Pons (tissue), 1 donor: ENCODE results near the gene SMLR1.

Experiments
- DNase-seq: peaks from one replicate; pipeline ENCODE4 v3.0.0-alpha.2; 2016; ENCODE audit warnings: low spot score

Gene SMLR1

DNA sequence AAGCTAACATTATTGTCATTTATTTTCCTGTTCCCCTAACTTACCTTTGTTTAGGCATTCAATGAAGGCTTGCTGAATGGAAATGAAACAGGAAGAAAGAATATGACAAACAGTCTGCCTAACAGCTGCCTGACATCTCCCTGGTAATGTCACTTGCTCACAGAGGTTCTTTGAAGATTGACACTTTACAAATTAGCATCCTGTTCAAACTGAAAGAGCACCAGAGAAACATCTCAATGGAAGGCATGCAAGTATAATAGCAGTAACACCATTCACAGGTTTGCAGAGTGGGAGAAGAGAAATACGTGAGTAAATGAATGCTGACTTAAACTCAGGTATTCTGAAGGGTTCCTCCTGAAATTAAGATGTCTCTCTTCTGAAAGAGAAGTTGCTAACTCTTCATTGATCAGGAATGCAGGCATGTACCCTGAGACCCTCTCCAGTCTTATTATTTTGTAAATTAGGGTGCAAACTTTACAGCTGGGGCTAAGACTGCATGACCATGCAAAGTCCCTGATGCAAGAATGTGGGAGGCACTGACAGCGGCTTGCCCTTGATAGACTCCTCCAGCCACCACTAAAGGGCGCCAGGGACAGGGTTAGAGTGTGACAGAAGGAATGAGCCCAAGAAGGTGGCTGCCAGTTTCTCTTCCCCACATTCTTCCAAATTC, 1.3 kb upstream of the SMLR1 start:
- no peak for DNase-seq

DNA sequence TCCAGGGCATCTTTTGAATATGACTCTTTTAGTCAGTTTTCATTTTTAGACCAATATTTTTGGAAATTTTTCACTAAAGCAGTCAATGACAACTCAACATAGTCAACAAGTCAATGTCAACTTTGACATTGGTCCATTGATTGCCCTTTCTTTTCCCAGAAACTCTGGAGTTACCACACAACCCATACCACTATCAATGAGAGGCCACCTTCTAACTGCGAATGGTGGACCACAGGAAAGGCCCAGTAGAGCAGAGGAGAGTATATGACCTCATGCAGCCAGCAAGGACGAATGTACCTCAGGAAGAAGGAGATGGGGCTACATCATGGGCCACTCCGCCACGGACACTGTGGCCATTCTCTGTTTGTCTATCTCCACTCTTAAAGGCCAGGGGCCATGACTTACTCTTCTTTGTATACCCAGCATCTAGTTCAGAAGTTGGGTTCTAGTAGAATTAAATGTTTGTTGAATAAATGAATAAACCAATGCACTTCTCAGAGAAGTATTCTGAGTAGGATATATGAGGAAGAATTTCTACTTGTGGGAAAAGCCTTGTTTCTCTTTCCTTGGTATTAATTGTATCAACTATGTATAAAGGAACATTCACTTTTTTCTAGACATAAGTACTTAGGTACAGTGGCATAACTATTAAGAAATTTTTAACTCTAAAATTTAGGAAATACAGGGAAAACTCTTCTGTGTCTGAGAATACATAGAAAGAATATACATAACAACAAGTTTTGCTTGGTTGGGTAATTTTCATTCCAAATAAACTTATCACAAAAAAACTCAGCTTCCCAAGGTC, 562 bp upstream of the SMLR1 start:
- no peak for DNase-seq

- DNase-seq = no peak
These were observed 2.2 kb downstream of the SMLR1 start for GRCh38 chr6:130829333-130829910.

- no peak for DNase-seq
These were observed 4.4 kb downstream of the SMLR1 start for GRCh38 chr6:130831607-130832006.

GRCh38 chr6:130833569-130833968, 6.4 kb downstream of the SMLR1 start:
- DNase-seq = no peak

GRCh38 chr6:130834482-130835251, 7.5 kb downstream of the SMLR1 start:
- DNase-seq = no peak

GRCh38 chr6:130836055-130836640, 8.9 kb downstream of the SMLR1 start:
- DNase-seq = peak; percentile 52

GRCh38 chr6:130837067-130837466, 9.9 kb downstream of the SMLR1 start:
- no peak for DNase-seq

- no peak for DNase-seq
These were observed 11.1 kb downstream of the SMLR1 start for GRCh38 chr6:130838250-130838860.

- DNase-seq = no peak
These were observed 11.7 kb downstream of the SMLR1 start for GRCh38 chr6:130838951-130839350.

GRCh38 chr6:130839379-130839778, 12.2 kb downstream of the SMLR1 start:
- DNase-seq = no peak

DNA sequence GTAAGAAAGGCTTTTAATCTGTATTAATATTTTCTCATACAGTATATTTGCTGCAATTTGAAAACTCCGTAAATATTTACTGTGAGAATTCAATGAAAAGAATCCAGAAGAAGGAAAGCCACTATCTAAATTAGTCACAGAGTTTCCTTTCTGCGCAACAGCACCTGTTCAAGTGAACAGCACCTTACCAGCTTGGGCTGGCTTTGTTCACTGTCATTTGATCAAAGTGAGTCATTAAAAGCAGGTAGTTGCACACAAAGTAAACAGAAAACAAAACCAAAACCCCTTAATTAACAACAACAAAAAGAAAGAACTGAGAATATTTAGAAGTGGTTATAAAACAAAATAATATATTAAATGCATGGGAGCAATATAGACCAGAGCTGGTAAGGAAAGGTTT, 12.8 kb downstream of the SMLR1 start:
- DNase-seq = no peak

DNA sequence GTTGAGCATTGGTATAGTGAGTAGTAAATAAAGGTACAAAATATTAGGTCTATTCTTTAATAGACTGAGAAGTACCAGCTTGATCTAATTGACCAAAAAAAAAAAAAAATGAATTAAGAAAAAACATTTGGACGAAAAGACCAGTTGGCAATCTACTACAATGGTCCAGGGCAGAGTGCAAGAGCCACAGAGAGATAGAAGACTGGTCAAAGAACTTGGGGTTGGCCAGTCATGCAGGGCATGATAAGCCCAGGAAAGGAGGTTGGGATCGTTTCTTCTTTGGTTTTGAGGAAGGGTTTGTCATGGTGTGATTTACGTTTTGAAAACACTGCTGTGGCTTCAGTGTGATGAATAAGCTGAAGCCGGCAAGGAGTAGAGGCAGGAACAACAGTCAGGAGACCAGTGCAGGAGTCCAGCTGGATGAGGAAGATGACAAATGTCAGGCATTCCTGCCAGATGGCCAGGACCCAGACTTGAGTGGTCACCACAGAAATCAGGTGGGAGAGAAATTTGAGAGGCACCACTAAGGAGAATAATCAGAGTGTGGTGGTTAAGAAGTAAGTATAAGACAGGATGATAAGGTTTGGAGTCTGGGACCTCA, 14.0 kb downstream of the SMLR1 start:
- no peak for DNase-seq

DNA sequence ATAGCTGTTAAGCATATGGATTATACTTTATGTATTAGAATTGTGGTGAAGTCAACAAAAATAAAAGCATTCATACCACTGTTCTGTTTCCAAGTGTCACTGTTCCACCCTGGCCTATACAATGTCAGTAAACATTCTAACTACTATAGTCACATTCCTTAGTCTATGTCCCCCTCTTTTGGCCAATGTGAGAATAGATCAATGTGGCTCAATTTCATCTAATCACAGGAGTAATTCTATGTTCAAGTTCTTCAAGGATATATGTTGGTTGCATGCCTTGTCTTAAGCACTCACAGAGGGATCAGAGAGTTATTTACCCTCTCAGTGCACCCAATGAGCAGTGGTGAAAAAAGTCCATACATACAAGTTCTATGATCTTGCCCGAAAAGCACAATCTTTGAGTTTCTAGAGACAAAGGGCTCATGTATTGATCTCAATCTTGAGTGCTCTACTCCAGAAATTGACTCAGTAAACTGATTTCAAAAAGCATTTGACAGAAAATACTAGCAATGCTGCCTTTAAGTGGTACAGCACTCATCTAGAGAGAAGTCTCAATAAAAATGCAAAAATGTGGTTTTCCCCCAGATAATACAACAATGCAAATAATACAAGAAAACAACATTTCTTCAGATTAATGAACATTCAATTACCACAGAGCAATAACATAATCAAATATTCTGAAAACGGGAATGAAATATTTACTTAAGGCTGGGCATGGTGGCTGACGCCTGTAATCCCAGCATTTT, 16.5 kb downstream of the SMLR1 start:
- DNase-seq = peak; percentile 53

DNA sequence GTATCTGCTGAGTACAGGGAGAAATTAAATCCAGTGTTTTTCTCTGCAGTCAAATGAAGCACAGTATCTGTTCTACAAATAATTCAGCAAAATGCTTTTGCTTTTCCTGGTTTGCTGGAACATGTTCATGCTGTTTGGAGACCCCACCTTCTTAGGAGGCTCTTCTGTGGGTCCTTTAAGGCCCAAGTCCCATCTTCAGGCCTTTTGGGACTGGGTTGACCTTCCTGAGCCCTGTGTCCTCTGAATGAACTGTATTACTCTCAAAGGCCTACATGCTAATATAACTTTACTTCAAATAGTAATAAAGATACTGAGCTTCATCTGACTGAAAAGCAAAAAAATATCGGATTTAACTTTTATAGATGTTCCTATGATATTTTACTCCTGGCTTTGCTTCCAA, 19.3 kb downstream of the SMLR1 start:
- no peak for DNase-seq

GRCh38 chr6:130847001-130847910, 20.1 kb downstream of the SMLR1 start:
- DNase-seq = no peak

- DNase-seq = no peak
These were observed 21.7 kb downstream of the SMLR1 start for GRCh38 chr6:130848945-130849344.

DNA sequence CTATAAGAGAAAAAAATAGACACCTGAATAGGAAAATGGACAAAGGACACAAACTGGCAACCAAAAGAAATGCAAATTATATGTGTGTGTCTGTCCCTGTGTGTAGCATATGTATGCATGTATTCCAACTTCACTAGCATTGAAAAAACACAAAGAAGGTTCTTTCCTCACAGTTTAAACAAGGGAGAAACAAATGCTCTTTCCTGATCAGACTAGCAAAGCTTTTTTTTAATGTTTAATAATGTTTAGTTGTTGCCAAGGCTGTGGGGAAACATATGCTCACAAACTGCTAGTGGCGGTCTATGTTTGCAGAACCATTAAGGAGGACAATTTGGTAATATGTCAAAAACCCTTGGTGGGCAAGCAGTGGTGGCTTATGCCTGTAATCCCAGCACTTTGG, 22.4 kb downstream of the SMLR1 start:
- DNase-seq = no peak

DNA sequence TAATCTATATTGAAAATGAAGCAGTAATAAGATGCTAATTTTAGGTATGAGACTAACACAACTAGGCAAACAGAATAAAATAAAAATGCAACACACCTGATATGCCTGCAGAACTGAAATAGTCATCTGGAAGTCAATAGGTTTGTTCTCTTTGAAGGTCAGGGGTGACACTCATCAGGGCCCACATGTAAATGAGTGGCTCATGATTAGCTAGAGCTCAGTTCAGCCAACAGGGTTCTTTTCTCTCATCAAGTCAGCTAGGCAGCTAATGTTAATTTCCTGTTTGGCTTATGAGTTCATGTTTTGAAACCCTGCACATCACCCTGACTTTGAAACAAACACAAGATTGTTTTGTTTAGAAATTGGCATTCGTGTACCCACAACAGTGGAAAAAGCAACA, 23.8 kb downstream of the SMLR1 start:
- no peak for DNase-seq
